Measurements from ENCODE around the gene TNFSF8. TPM values are rescaled to one million over a fixed set of nuclear protein-coding genes. Genes with fewer than 3 reads are reported as not detected.

TNFSF8 gene
- not detected in 2 replicates for total RNA-seq (2014; rRNA removed; shearing (Covaris generic))

GRCh38 chr9:114930056-114930812 lies at the start of gene TNFSF8:
TNFSF8 (minus strand) TSS chr9:114930591; CDS start chr9:114930303, 288 bp downstream.
- no peak for DNase-seq
- no peak within 1 kb of the TSS for H3K27ac ChIP-seq
- H3K36me3 ChIP-seq, result no peaks in the 10 kb centered on the region
- no peaks in the 10 kb centered on the region for H3K9me3 ChIP-seq (replicated peaks)
- H3K4me1 ChIP-seq, result no peaks in the 10 kb centered on the region
- peaks cover 16% of the 10 kb centered on the region; the same call in 1 of the 2 replicates for H3K27me3 ChIP-seq
- no peak within 1 kb of the TSS for H3K4me3 ChIP-seq

- Histone ChIP-seq H3K36me3 (no peaks in the 10 kb centered on the region), H3K27me3 (no peaks in the 10 kb centered on the region), H3K9me3 (replicated peaks) (no peaks in the 10 kb centered on the region), H3K4me1 (0 out of 2 replicates have a peak, but pooled peaks cover 4% of the 10 kb centered on the region), H3K27ac (no peak overlapping the region), H3K4me3 (no peak overlapping the region)
- no peak for DNase-seq
These were observed 42.8 kb upstream of the TNFSF8 start for GRCh38 chr9:114973216-114973615.

- Histone ChIP-seq H3K27ac (no peak overlapping the region), H3K4me1 (0 out of 2 replicates have a peak, but pooled peaks cover 4% of the 10 kb centered on the region), H3K36me3 (no peaks in the 10 kb centered on the region), H3K4me3 (no peak overlapping the region), H3K9me3 (replicated peaks) (no peaks in the 10 kb centered on the region), H3K27me3 (no peaks in the 10 kb centered on the region)
- DNase-seq, result no peak
These were observed 42.2 kb upstream of the TNFSF8 start for GRCh38 chr9:114972510-114973136.

GRCh38 chr9:114969269-114969668 lies 38.9 kb upstream of the TNFSF8 start:
- Histone ChIP-seq H3K4me3 (no peak overlapping the region), H3K27ac (no peak overlapping the region), H3K36me3 (no peaks in the 10 kb centered on the region), H3K9me3 (replicated peaks) (no peaks in the 10 kb centered on the region), H3K27me3 (no peaks in the 10 kb centered on the region), H3K4me1 (0 out of 2 replicates have a peak, but pooled peaks cover 4% of the 10 kb centered on the region)
- no peak for DNase-seq

GRCh38 chr9:114968671-114969070 lies 38.3 kb upstream of the TNFSF8 start:
- H3K27me3 ChIP-seq, result no peaks in the 10 kb centered on the region
- H3K27ac ChIP-seq, result no peak overlapping the region
- DNase-seq, result peak; percentile 29 to 31
- no peak overlapping the region for H3K4me3 ChIP-seq
- H3K4me1 ChIP-seq, result 0 out of 2 replicates have a peak, but pooled peaks cover 4% of the 10 kb centered on the region
- H3K9me3 ChIP-seq (replicated peaks), result no peaks in the 10 kb centered on the region
- H3K36me3 ChIP-seq, result no peaks in the 10 kb centered on the region

- Histone ChIP-seq H3K9me3 (replicated peaks) (peaks cover 3% of the 10 kb centered on the region; the same call in 1 of the 2 replicates), H3K27ac (no peak overlapping the region), H3K4me1 (0 out of 2 replicates have a peak, but pooled peaks cover 4% of the 10 kb centered on the region), H3K4me3 (no peak overlapping the region), H3K27me3 (no peaks in the 10 kb centered on the region), H3K36me3 (no peaks in the 10 kb centered on the region)
- DNase-seq, result no peak
These were observed 35.2 kb upstream of the TNFSF8 start for GRCh38 chr9:114965564-114965963.

- H3K27me3 ChIP-seq, result no peaks in the 10 kb centered on the region
- no peaks in the 10 kb centered on the region for H3K4me1 ChIP-seq
- no peaks in the 10 kb centered on the region for H3K36me3 ChIP-seq
- no peak for DNase-seq
- H3K4me3 ChIP-seq, result no peak overlapping the region
- peaks cover 9% of the 10 kb centered on the region for H3K9me3 ChIP-seq (replicated peaks)
- H3K27ac ChIP-seq, result no peak overlapping the region
These were observed 32.4 kb upstream of the TNFSF8 start for GRCh38 chr9:114962809-114963208.

GRCh38 chr9:114960276-114960675 lies 29.9 kb upstream of the TNFSF8 start:
- Histone ChIP-seq H3K4me3 (no peak overlapping the region), H3K36me3 (no peaks in the 10 kb centered on the region), H3K27ac (no peak overlapping the region), H3K27me3 (no peaks in the 10 kb centered on the region), H3K4me1 (no peaks in the 10 kb centered on the region), H3K9me3 (replicated peaks) (peaks cover 9% of the 10 kb centered on the region)
- DNase-seq, result no peak

GRCh38 chr9:114958844-114959235 lies 28.4 kb upstream of the TNFSF8 start:
- H3K4me3 ChIP-seq, result no peak overlapping the region
- no peaks in the 10 kb centered on the region; the same call in 1 of the 2 replicates for H3K27me3 ChIP-seq
- H3K4me1 ChIP-seq, result no peaks in the 10 kb centered on the region
- H3K27ac ChIP-seq, result no peak overlapping the region
- peaks cover 9% of the 10 kb centered on the region for H3K9me3 ChIP-seq (replicated peaks)
- no peak for DNase-seq
- H3K36me3 ChIP-seq, result no peaks in the 10 kb centered on the region

GRCh38 chr9:114958021-114958843 lies 27.8 kb upstream of the TNFSF8 start:
- Histone ChIP-seq H3K4me1 (no peaks in the 10 kb centered on the region), H3K27ac (no peak overlapping the region), H3K9me3 (replicated peaks) (peaks cover 8% of the 10 kb centered on the region), H3K4me3 (no peak overlapping the region), H3K27me3 (no peaks in the 10 kb centered on the region; the same call in 1 of the 2 replicates), H3K36me3 (no peaks in the 10 kb centered on the region)
- no peak for DNase-seq

- Histone ChIP-seq H3K36me3 (no peaks in the 10 kb centered on the region), H3K4me1 (no peaks in the 10 kb centered on the region), H3K9me3 (replicated peaks) (peaks cover 6% of the 10 kb centered on the region; the same call in 1 of the 2 replicates), H3K4me3 (no peak overlapping the region), H3K27ac (no peak overlapping the region), H3K27me3 (no peaks in the 10 kb centered on the region; the same call in 1 of the 2 replicates)
- DNase-seq, result no peak
These were observed 27.2 kb upstream of the TNFSF8 start for GRCh38 chr9:114957558-114957957.

- Histone ChIP-seq H3K4me3 (no peak overlapping the region), H3K9me3 (replicated peaks) (peaks cover 6% of the 10 kb centered on the region; the same call in 1 of the 2 replicates), H3K27me3 (no peaks in the 10 kb centered on the region; the same call in 1 of the 2 replicates), H3K4me1 (no peaks in the 10 kb centered on the region), H3K27ac (no peak overlapping the region), H3K36me3 (no peaks in the 10 kb centered on the region)
- DNase-seq, result peak in 1 of 2 experiments; percentile 18
These were observed 24.7 kb upstream of the TNFSF8 start for GRCh38 chr9:114954956-114955582.

- Histone ChIP-seq H3K4me3 (no peak overlapping the region), H3K9me3 (replicated peaks) (no peaks in the 10 kb centered on the region; the same call in 1 of the 2 replicates), H3K4me1 (no peaks in the 10 kb centered on the region), H3K36me3 (no peaks in the 10 kb centered on the region), H3K27me3 (no peaks in the 10 kb centered on the region; the same call in 1 of the 2 replicates), H3K27ac (no peak overlapping the region)
- DNase-seq, result no peak
These were observed 23.6 kb upstream of the TNFSF8 start for GRCh38 chr9:114953959-114954358.

- Histone ChIP-seq H3K4me3 (no peak overlapping the region), H3K27ac (no peak overlapping the region), H3K9me3 (replicated peaks) (no peaks in the 10 kb centered on the region; the same call in 1 of the 2 replicates), H3K27me3 (no peaks in the 10 kb centered on the region; the same call in 1 of the 2 replicates), H3K36me3 (no peaks in the 10 kb centered on the region), H3K4me1 (no peaks in the 10 kb centered on the region)
- DNase-seq, result no peak
These were observed 22.7 kb upstream of the TNFSF8 start for GRCh38 chr9:114953046-114953445.

Measured in SJCRH30 (cell line).